Kidney epithelial cell (primary cell): ENCODE data around the gene ABHD5. TPM values are rescaled to one million over a fixed set of nuclear protein-coding genes. Genes with fewer than 3 reads are reported as not detected.

ENCODE experiments used
- DNase-seq: peaks from one replicate; pipeline ENCODE4 v3.0.0-alpha.2; 2010; ENCODE audit warnings: low read depth
- H3K27me3 ChIP-seq: 2 replicates; pipeline ENCODE4 v1.6.0; 2011; ENCODE audit warnings: low read length; ENCODE audit not compliant: control insufficient read depth, insufficient read depth
- H3K36me3 ChIP-seq: 2 replicates; pipeline ENCODE4 v1.5.1; 2011; ENCODE audit warnings: low read length; ENCODE audit not compliant: control insufficient read depth, insufficient read depth
- H3K4me3 ChIP-seq: 2 replicates; pipeline ENCODE4 v1.5.1; 2011; ENCODE audit warnings: low read depth, mild to moderate bottlenecking, control low read depth, low read length
- CTCF ChIP-seq: IDR thresholded peaks from 2 replicates; pipeline ENCODE4 v1.5.1; 2011; ENCODE audit warnings: mild to moderate bottlenecking, moderate library complexity, low read length, control low read depth, inconsistent platforms; ENCODE audit not compliant: insufficient read depth, poor library complexity, severe bottlenecking
- total RNA-seq: library from RNA; depleted of rRNA; stranded (reverse); fragments of >200 nt; gene quantifications from 2 replicates; pipeline ENCODE4 v1.2.3, GENCODE V29; 2015

Gene ABHD5
- total RNA-seq, 1 donor from 2014 or later: 23.4 TPM

DNA sequence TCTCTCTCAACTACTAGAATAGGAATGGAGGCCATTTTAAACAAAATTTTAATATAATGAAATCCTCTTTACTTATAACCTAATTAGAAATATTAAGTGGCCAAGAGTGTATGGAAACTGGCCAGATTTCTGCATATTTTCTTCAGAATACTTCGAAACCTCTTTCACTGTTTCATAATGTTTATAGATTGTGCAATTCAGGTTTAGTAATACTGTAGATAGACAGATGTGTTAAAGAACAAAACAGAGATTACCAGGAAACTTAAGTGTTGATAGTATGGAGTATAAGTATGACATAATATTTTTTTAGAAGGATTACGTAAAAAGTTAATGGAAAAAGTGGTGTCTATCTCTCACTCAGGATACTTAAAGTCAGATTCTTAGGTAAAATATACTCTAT, 4.7 kb downstream of the ABHD5 start:
- TF ChIP-seq CTCF: no peak
- Histone ChIP-seq H3K27me3 (no peaks in the 10 kb centered on the region), H3K36me3 (no peaks in the 10 kb centered on the region), H3K4me3 (no peak overlapping the region)
- no peak for DNase-seq

- TF ChIP-seq CTCF: no peak
- no peak for DNase-seq
- H3K27me3 ChIP-seq: no peaks in the 10 kb centered on the region
- no peaks in the 10 kb centered on the region for H3K36me3 ChIP-seq
- H3K4me3 ChIP-seq: no peak overlapping the region
Measured at GRCh38 chr3:43695863-43696262, 5.1 kb downstream of the ABHD5 start.

DNA sequence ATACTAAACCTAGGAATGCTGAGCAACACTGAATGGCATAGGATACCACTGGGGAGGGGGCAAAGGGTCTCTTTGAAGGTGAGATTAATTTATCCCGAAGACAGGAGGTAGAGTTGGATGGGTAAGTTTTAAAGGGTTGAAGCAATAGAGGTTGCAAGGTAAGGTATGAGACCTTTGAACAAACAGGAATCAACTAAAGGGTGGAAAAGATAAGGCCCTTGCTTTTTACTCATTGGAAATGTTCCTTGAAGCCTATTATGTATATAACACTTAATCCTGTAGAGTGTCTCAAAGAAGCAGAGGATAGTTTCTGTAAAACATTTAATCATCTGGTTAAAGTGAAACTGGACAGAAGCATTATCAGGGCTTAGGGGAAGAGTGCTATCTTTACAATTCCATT, 5.7 kb downstream of the ABHD5 start:
- Histone ChIP-seq H3K4me3 (no peak overlapping the region), H3K36me3 (no peaks in the 10 kb centered on the region), H3K27me3 (no peaks in the 10 kb centered on the region)
- no peak for TF ChIP-seq CTCF
- DNase-seq: no peak

DNA sequence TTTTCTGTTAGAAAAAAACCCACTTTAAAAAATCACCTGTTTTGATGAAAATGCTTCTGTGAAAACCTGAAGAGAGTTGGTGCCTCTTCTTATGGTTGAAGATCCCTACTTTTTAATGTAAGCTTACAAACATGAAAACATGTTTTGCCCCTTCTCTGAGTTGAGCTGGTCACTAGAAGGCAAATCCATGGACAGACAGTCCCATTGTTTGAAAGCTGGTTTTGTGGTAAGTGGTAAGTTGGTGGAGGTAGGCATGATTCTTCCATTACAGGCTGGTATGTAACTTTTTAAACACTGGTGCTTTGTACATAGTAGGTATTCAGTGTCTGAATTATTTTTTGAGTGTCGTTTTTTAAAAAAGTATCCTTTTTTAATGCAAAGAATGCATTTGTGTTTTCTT, 6.1 kb downstream of the ABHD5 start:
- H3K36me3 ChIP-seq: no peaks in the 10 kb centered on the region
- DNase-seq: no peak
- no peak for TF ChIP-seq CTCF
- no peak overlapping the region for H3K4me3 ChIP-seq
- H3K27me3 ChIP-seq: no peaks in the 10 kb centered on the region

GRCh38 chr3:43699864-43700263, 9.1 kb downstream of the ABHD5 start:
- TF ChIP-seq CTCF: peak; percentile 42
- no peaks in the 10 kb centered on the region for H3K27me3 ChIP-seq
- no peak overlapping the region for H3K4me3 ChIP-seq
- no peak for DNase-seq
- H3K36me3 ChIP-seq: no peaks in the 10 kb centered on the region

DNA sequence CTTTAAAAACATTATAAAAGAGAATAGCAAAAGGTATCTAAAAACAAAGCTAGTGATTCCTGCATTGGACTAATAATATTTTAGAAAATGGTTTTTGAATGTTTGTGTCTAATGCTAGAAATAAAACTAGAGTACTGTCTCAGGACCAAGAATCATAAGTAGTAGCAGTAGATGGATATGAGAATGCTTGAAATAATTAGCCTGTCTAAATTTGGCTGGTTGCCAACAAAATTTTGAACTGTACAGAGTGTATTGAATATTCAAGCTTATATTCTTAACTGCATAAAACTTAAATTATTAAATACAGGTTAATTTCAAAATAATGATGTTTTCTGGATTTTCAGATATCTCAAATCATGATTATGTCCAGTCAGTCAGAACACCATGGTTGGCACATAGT, 14.0 kb downstream of the ABHD5 start:
- H3K27me3 ChIP-seq: no peaks in the 10 kb centered on the region
- no peaks in the 10 kb centered on the region for H3K36me3 ChIP-seq
- no peak overlapping the region for H3K4me3 ChIP-seq
- TF ChIP-seq CTCF: no peak
- no peak for DNase-seq
